PC-3 (cell line): ENCODE results near the gene APBB2. TPM values are rescaled to one million over a fixed set of nuclear protein-coding genes. Genes with fewer than 3 reads are reported as not detected.

Experiments
- ATAC-seq: fragments of 200-7000 bp; cut with Tn5 transposase; 2 replicates; pipeline ENCODE4 v1.9.1; 2020; ENCODE audit warnings: mild to moderate bottlenecking, moderate library complexity
- BruUV-seq: library from RNA; stranded (reverse); fragments of 400-500 nt; replicated peaks from 2 replicates; lab custom pipeline; 2021; lab: Mats Ljungman, UMichigan
- CTCF ChIA-PET: fragments of 300-600 bp; sonication (Branson Sonifier 250); formaldehyde crosslinking; loops from one replicate; lab custom pipeline; 2022; ENCODE audit warnings: antibody characterized with exemption; lab: Charles Lee
- POLR2A ChIA-PET: fragments of 300-600 bp; sonication (Branson Sonifier 250); formaldehyde crosslinking; loops from one replicate; lab custom pipeline; 2022; ENCODE audit warnings: antibody characterized with exemption; ENCODE audit not compliant: unreplicated experiment; lab: Charles Lee
- DNase-seq: peaks from one replicate; pipeline ENCODE4 v3.0.0-alpha.2; 2015
- H2AFZ ChIP-seq: fragments of 300-600 bp; sonication (generic); 2 replicates; pipeline ENCODE4 v1.6.0; 2016; ENCODE audit warnings: antibody characterized with exemption, low read length
- H3F3A ChIP-seq: fragments of 300-600 bp; sonication (generic); one replicate; pipeline ENCODE4 v1.6.0; 2017; ENCODE audit warnings: antibody characterized with exemption, low read length, control low read depth, mild to moderate bottlenecking; ENCODE audit not compliant: unreplicated experiment
- H3K27ac ChIP-seq: fragments of 300-600 bp; sonication (generic); 2 replicates; pipeline ENCODE4 v1.5.1; 2016; ENCODE audit warnings: mild to moderate bottlenecking, low read length
- H3K27me3 ChIP-seq: fragments of 300-600 bp; sonication (generic); 2 replicates; pipeline ENCODE4 v1.6.1; 2016; ENCODE audit warnings: low read length, mixed read lengths
- H3K36me3 ChIP-seq: fragments of 300-600 bp; sonication (generic); 2 replicates; pipeline ENCODE4 v1.6.1; 2016; ENCODE audit warnings: low read depth, mixed run types, low read length, mixed read lengths
- H3K4me1 ChIP-seq: fragments of 300-600 bp; sonication (generic); 2 replicates; pipeline ENCODE4 v1.5.1; 2016; ENCODE audit warnings: low read length; ENCODE audit not compliant: insufficient read depth
- H3K4me2 ChIP-seq: fragments of 300-600 bp; sonication (generic); 2 replicates; pipeline ENCODE4 v1.6.0; 2016; ENCODE audit warnings: low read length
- H3K4me3 ChIP-seq: fragments of 300-600 bp; sonication (generic); 2 replicates; pipeline ENCODE4 v1.5.1; 2016; ENCODE audit warnings: mild to moderate bottlenecking, low read length, mixed read lengths
- H3K79me2 ChIP-seq: fragments of 300-600 bp; sonication (generic); 2 replicates; pipeline ENCODE4 v1.6.1; 2017; ENCODE audit warnings: low read length, mixed read lengths
- H3K9ac ChIP-seq: fragments of 300-600 bp; sonication (generic); 2 replicates; pipeline ENCODE4 v1.6.0; 2016; ENCODE audit warnings: mild to moderate bottlenecking, low read length
- H3K9me2 ChIP-seq: fragments of 300-600 bp; sonication (generic); replicated peaks from 2 replicates; pipeline ENCODE4 v1.6.1; 2016; ENCODE audit warnings: mixed run types, low read length, mixed read lengths
- H3K9me3 ChIP-seq: fragments of 300-600 bp; sonication (generic); 2 replicates; pipeline ENCODE4 v1.6.1; 2016; ENCODE audit warnings: low read length, mixed read lengths
- H4K20me1 ChIP-seq: fragments of 300-600 bp; sonication (generic); 2 replicates; pipeline ENCODE4 v1.6.1; 2016; ENCODE audit warnings: low read length, mixed read lengths
- CTCF ChIP-seq: fragments of 300-600 bp; sonication (generic); conservative IDR thresholded peaks from 2 replicates; pipeline ENCODE4 v1.5.1; 2017; ENCODE audit warnings: antibody characterized with exemption, low read depth, mild to moderate bottlenecking, low read length
- EZH2 ChIP-seq: fragments of 300-600 bp; sonication (generic); IDR thresholded peaks from one replicate; pipeline ENCODE4 v1.6.1; 2017; ENCODE audit warnings: antibody characterized with exemption, mild to moderate bottlenecking, low read length; ENCODE audit not compliant: unreplicated experiment
- EZH2phosphoT487 ChIP-seq: fragments of 300-600 bp; sonication (generic); IDR thresholded peaks from 2 replicates; pipeline ENCODE4 v1.6.1; 2018; ENCODE audit warnings: mild to moderate bottlenecking, antibody characterized with exemption, low read length, borderline replicate concordance
- intact Hi-C: fragments of 100-400 bp; cut with micrococcal nuclease; formaldehyde crosslinking; loops from 2 replicates; pipeline ENCODE4 v1.9.0; 2023
- total RNA-seq: library from RNA; depleted of rRNA; stranded (reverse); fragments of >200 nt; gene quantifications from 2 replicates; pipeline ENCODE4 v1.2.3, GENCODE V29; 2014

Gene APBB2
- total RNA-seq, 1 experiment from 2014 or later: 24.7 TPM

GRCh38 chr4:41067369-41067768 is 147.0 kb downstream of the APBB2 start:
- H3K4me2 ChIP-seq: no peak overlapping the region
- no peaks in the 10 kb centered on the region for H3K27me3 ChIP-seq
- ATAC-seq (no peak), DNase-seq (no peak)
- H3K27ac ChIP-seq: no peak overlapping the region
- no peak overlapping the region for H3K9ac ChIP-seq
- H2AFZ ChIP-seq: no peak overlapping the region
- ChIA-PET CTCF (no interaction called here), POLR2A (no interaction called here)
- no peaks in the 10 kb centered on the region for H4K20me1 ChIP-seq
- H3K4me1 ChIP-seq: no peaks in the 10 kb centered on the region
- no peaks in the 10 kb centered on the region for H3K9me3 ChIP-seq
- H3K9me2 ChIP-seq: no peaks in the 10 kb centered on the region
- TF ChIP-seq EZH2 (no peak), EZH2phosphoT487 (no peak), CTCF (no peak)
- intact Hi-C loops: no loop called here
- no peaks in the 10 kb centered on the region for H3K79me2 ChIP-seq
- H3K36me3 ChIP-seq: no peaks in the 10 kb centered on the region
- no peaks in the 10 kb centered on the region for H3F3A ChIP-seq
- no peak overlapping the region for H3K4me3 ChIP-seq
- BruUV-seq: no TSS peak

GRCh38 chr4:41066049-41066448 is 148.3 kb downstream of the APBB2 start:
- ChIA-PET CTCF (no interaction called here), POLR2A (no interaction called here)
- H3K4me2 ChIP-seq: no peak overlapping the region
- H2AFZ ChIP-seq: no peak overlapping the region
- H3K4me3 ChIP-seq: no peak overlapping the region
- H3K9ac ChIP-seq: no peak overlapping the region
- no peaks in the 10 kb centered on the region for H3K27me3 ChIP-seq
- H4K20me1 ChIP-seq: no peaks in the 10 kb centered on the region
- H3K4me1 ChIP-seq: no peaks in the 10 kb centered on the region
- no peaks in the 10 kb centered on the region for H3K9me3 ChIP-seq
- H3F3A ChIP-seq: no peaks in the 10 kb centered on the region
- TF ChIP-seq EZH2phosphoT487 (no peak), CTCF (no peak)
- no peaks in the 10 kb centered on the region for H3K79me2 ChIP-seq
- BruUV-seq: no TSS peak
- ATAC-seq: no peak
- no peaks in the 10 kb centered on the region for H3K36me3 ChIP-seq
- DNase-seq: no peak
- no peak overlapping the region for H3K27ac ChIP-seq
- H3K9me2 ChIP-seq: no peaks in the 10 kb centered on the region
- intact Hi-C loops: no loop called here

- Histone ChIP-seq H3K9ac (no peak overlapping the region), H3F3A (no peaks in the 10 kb centered on the region), H3K27me3 (no peaks in the 10 kb centered on the region), H4K20me1 (no peaks in the 10 kb centered on the region), H3K4me3 (no peak overlapping the region), H3K36me3 (no peaks in the 10 kb centered on the region), H3K4me1 (no peaks in the 10 kb centered on the region), H3K9me3 (no peaks in the 10 kb centered on the region), H3K9me2 (no peaks in the 10 kb centered on the region), H3K79me2 (no peaks in the 10 kb centered on the region), H2AFZ (no peak overlapping the region), H3K4me2 (no peak overlapping the region), H3K27ac (no peak overlapping the region)
- intact Hi-C loops: no loop called here
- no TSS peak for BruUV-seq
- ATAC-seq: no peak
- no peak for DNase-seq
- TF ChIP-seq CTCF: no peak
- no peak for TF ChIP-seq EZH2phosphoT487
- no peak for TF ChIP-seq EZH2
- CTCF ChIA-PET: no interaction called here
- POLR2A ChIA-PET: no interaction called here
These were observed 148.8 kb downstream of the APBB2 start for GRCh38 chr4:41065434-41066006.
